Gastroesophageal sphincter (tissue), 4 donors: Measurements from ENCODE around the gene CACNA1I. TPM values are rescaled to one million over a fixed set of nuclear protein-coding genes. Genes with fewer than 3 reads are reported as not detected.

Experiments used
- ATAC-seq: fragments of 150-250 bp; one replicate; pipeline ENCODE4 v1.9.1; 2016; ENCODE audit warnings: mild to moderate bottlenecking, moderate library complexity
- H3K27ac ChIP-seq, 4 donors: fragments of 200-600 bp; sonication (generic) in 3 of 4; 1 replicate in 3 of 4; 2 replicates in 1 of 4; pipeline ENCODE4 v1.5.1; 2016 to 2019
- H3K27me3 ChIP-seq: fragments of 200-600 bp; sonication (generic); one replicate; pipeline ENCODE4 v1.5.1; 2019
- H3K36me3 ChIP-seq, 2 donors: fragments of 200-600 bp; sonication (generic); one replicate each; pipeline ENCODE4 v1.5.1; 2019; ENCODE audit warnings: control low read depth in 1 of 2
- H3K4me1 ChIP-seq, 3 donors: fragments of 200-600 bp; sonication (generic); 1 replicate in 2 of 3; 2 replicates in 1 of 3; pipeline ENCODE4 v1.5.1; 2016 to 2019; ENCODE audit warnings: control low read depth in 2 of 3
- H3K4me3 ChIP-seq, 2 donors: fragments of 200-600 bp; sonication (generic); one replicate each; pipeline ENCODE4 v1.5.1; 2019; ENCODE audit warnings: mild to moderate bottlenecking in 1 of 2, moderate library complexity in 1 of 2
- H3K9me3 ChIP-seq, 3 donors: fragments of 200-600 bp; sonication (generic); one replicate each; pipeline ENCODE4 v1.5.1; 2017 to 2019; ENCODE audit warnings: control low read depth in 2 of 3
- EP300 ChIP-seq: sonication (generic); formaldehyde crosslinking; IDR thresholded peaks from one replicate; pipeline ENCODE4 v1.6.1; 2017; ENCODE audit warnings: antibody characterized with exemption, mild to moderate bottlenecking
- POLR2A ChIP-seq, 2 donors: fragments of 450-650 bp; IDR thresholded peaks; one replicate each; pipeline ENCODE4 v1.6.1; 2017; ENCODE audit warnings: antibody characterized with exemption in 2 of 2, mild to moderate bottlenecking in 2 of 2, moderate library complexity in 1 of 2
- POLR2AphosphoS5 ChIP-seq: sonication (generic); formaldehyde crosslinking; IDR thresholded peaks from one replicate; pipeline ENCODE4 v1.6.1; 2017; ENCODE audit warnings: antibody characterized with exemption
- WGBS, 2 donors: methylation state at CpG; one replicate each; pipeline ENCODE4 v1.1.5; 2018; ENCODE audit warnings: low coverage in 1 of 2; 5-methylcytosine and 5-hydroxymethylcytosine counted together
- total RNA-seq, 4 donors: library from RNA; depleted of rRNA; stranded (reverse); fragments of >200 nt; gene quantifications; one replicate each; pipeline ENCODE4 v1.1.0, GENCODE V29; 2016
- TF ChIP-seq, protein P1 (sequence below), 4 experiments: fragments of 200-600 bp in 2 of 4; fragments of 450-650 bp in 2 of 4; sonication (generic) in 1 of 4; IDR thresholded peaks; one replicate each; pipeline ENCODE4 v1.5.1; 2017 to 2019; ENCODE audit warnings: antibody characterized with exemption in 4 of 4, mild to moderate bottlenecking in 2 of 4, moderate library complexity in 2 of 4

Gene CACNA1I
- total RNA-seq, 4 donors from 2014 or later = 0.04 to 0.54 (median 0.11) TPM

DNA sequence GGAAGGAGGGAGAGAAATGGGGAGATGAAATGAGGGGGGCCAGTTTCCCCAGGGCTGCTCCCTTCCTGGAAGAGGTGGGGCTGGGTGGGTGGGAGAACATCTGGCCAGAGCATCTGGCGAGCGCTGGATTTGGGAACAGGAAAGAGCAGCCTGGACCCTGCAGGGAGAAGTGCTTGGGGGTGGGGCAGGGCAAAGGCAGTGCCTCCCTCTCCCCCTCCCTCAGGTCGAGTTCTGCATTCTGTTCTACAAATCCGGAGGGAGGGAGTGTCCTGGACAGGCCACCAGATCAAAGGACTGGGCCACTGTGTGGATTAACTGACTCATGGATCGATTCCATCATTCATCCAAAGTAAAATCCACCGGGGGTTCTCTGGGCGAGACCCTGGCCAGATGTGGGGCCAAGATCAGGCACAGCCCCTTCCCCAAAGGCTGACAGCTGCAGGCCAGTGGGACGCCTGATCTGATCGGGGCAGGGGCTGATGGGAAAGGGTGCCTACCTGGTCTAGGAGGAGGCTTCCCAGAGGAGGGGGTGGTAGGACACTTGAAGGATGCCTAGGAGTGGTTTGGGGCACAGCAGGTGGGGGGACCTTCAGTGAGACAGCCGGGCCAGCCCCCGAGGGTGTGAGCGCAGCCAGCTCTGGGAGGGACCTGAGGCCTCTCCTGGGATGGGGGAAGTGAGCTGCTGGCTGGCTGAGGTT is 57.5 kb downstream of the CACNA1I start:
- no peak for ATAC-seq
- TF ChIP-seq, protein P1, sequence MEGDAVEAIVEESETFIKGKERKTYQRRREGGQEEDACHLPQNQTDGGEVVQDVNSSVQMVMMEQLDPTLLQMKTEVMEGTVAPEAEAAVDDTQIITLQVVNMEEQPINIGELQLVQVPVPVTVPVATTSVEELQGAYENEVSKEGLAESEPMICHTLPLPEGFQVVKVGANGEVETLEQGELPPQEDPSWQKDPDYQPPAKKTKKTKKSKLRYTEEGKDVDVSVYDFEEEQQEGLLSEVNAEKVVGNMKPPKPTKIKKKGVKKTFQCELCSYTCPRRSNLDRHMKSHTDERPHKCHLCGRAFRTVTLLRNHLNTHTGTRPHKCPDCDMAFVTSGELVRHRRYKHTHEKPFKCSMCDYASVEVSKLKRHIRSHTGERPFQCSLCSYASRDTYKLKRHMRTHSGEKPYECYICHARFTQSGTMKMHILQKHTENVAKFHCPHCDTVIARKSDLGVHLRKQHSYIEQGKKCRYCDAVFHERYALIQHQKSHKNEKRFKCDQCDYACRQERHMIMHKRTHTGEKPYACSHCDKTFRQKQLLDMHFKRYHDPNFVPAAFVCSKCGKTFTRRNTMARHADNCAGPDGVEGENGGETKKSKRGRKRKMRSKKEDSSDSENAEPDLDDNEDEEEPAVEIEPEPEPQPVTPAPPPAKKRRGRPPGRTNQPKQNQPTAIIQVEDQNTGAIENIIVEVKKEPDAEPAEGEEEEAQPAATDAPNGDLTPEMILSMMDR (IDR thresholded peaks at IDR 0.05) = no peak
- TF ChIP-seq POLR2AphosphoS5 (no peak), POLR2A (IDR thresholded peaks at IDR 0.05) (no peak), EP300 (no peak)
- Histone ChIP-seq H3K9me3 (no peaks in the 10 kb centered on the region), H3K4me3 (no peak overlapping the region), H3K4me1 (no peaks in the 10 kb centered on the region), H3K27ac (no peak overlapping the region), H3K27me3 (peaks cover 98% of the 10 kb centered on the region), H3K36me3 (no peaks in the 10 kb centered on the region)
- whole genome bisulfite sequencing, 2 donors = 34 to 60% methylated on average over 1 to 3 of the region's 12 CpGs

DNA sequence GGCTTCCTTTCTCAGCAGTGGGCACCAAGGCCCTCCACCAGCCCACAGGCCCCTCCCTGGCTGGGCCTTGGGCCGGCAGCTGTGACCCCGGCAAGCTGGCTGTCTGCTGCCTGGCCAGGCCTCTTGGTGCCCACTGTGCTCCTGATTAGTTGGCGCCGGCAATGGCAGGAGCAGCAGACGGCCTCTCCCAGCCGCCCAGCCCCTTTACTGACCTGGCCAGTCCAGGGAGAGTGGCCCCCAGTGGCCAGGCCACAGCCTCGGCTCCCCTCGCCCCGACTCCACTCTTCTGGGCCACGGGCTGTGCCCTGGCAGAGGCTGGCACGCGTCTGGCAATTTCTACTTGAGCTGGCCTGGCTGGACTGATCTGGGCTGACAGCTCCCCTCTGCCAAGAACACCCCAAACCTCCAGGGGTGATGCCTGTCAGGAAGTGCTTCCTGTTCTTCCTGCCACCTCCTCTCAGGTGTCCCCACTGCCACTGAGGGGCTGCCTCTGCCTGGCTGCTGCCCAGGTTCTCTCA is 58.1 kb downstream of the CACNA1I start:
- TF ChIP-seq EP300 = no peak
- TF ChIP-seq POLR2A (IDR thresholded peaks at IDR 0.05) = no peak
- TF ChIP-seq, protein P1 (IDR thresholded peaks at IDR 0.05) = no peak
- no peak for TF ChIP-seq POLR2AphosphoS5
- H3K4me3 ChIP-seq = no peak overlapping the region
- no peaks in the 10 kb centered on the region for H3K4me1 ChIP-seq
- 100% methylated on average over 2 of the region's 12 CpGs; no CpG with 5 or more reads in 1 of the 2 donors for WGBS, 2 donors
- H3K9me3 ChIP-seq = peaks cover 0 to 5% (median 0%) of the 10 kb centered on the region in 3 donors
- peaks cover 98% of the 10 kb centered on the region for H3K27me3 ChIP-seq
- H3K27ac ChIP-seq = no peak overlapping the region
- ATAC-seq = no peak
- no peaks in the 10 kb centered on the region for H3K36me3 ChIP-seq

DNA sequence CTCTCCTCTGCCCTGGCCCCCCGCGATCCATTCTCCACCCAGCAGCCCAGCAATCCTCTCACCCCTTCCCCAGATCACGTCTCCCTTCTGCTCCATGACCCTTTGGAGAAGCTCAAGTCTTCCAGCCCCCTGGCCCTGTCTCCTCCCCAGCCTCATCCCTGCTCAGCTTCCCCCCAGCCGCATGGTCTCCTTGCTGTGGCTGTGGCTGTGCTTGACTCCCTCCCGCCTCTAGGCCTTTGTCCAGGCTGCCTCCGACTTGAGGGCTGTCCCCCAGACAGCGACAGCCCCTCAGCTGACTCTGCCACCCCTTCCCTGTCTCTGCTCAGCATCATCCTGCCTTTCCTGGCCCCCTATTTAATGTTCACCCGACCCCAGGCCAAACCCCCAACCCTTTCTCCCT is 59.3 kb downstream of the CACNA1I start:
- no peaks in the 10 kb centered on the region for H3K4me1 ChIP-seq
- peaks cover 89% of the 10 kb centered on the region for H3K27me3 ChIP-seq
- H3K36me3 ChIP-seq = no peaks in the 10 kb centered on the region
- peaks cover 0 to 15% (median 0%) of the 10 kb centered on the region in 3 donors for H3K9me3 ChIP-seq
- ATAC-seq = no peak
- H3K27ac ChIP-seq = no peak overlapping the region
- no peak overlapping the region for H3K4me3 ChIP-seq
- 60 to 65% methylated on average over 4 to 7 of the region's 8 CpGs for WGBS, 2 donors
- TF ChIP-seq POLR2AphosphoS5 = no peak
- no peak for TF ChIP-seq POLR2A (IDR thresholded peaks at IDR 0.05)
- TF ChIP-seq, protein P1 (IDR thresholded peaks at IDR 0.05) = no peak
- no peak for TF ChIP-seq EP300

DNA sequence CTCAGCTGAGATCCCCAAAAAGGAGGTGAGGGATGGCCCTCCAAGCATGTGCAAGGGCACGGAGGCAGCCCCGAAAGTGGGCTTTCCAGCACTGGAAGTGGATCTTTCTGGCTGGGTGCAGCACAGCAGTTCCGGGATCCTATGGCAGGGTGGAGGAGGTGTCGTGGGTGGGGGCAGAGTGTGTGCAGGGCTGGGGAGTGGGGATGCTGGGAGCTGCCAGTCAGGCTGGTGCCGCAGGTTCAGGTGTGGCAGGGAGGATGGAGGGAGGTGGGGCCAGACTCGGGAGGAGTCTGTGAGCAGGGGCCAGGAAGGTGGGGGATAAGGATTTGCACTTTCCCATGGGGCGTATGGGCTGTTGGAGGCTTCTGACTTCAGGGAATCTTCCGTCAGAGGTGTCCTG is 60.2 kb downstream of the CACNA1I start:
- H3K4me3 ChIP-seq = no peak overlapping the region
- peaks cover 81% of the 10 kb centered on the region for H3K27me3 ChIP-seq
- H3K27ac ChIP-seq = no peak overlapping the region
- TF ChIP-seq, protein P1 (IDR thresholded peaks at IDR 0.05) = no peak
- TF ChIP-seq POLR2A (IDR thresholded peaks at IDR 0.05) = no peak
- TF ChIP-seq EP300 = no peak
- TF ChIP-seq POLR2AphosphoS5 = no peak
- ATAC-seq = no peak
- WGBS, 2 donors = 90% methylated on average over 2 of the region's 8 CpGs; no CpG with 5 or more reads in 1 of the 2 donors
- no peaks in the 10 kb centered on the region for H3K36me3 ChIP-seq
- peaks cover 0 to 16% (median 0%) of the 10 kb centered on the region in 3 donors for H3K9me3 ChIP-seq
- H3K4me1 ChIP-seq = no peaks in the 10 kb centered on the region
